CD4-positive, alpha-beta T cell treated with Interferon alpha-2 for 1 hour (primary cell): Measurements from ENCODE around the gene SERPINA6.
"Not testable (repeated sequence)": the region's sequence is repeated elsewhere in the genome, so short reads cannot be mapped to it uniquely, and the experiment has no call there.

ENCODE experiments used
- DNase-seq, 2 donors: peaks; one replicate each; pipeline ENCODE4 v3.0.0-alpha.2; 2020 to 2022

The SERPINA6 gene

GRCh38 chr14:94354190-94354589 is 31.1 kb upstream of the SERPINA6 start:
- not testable (repeated sequence) for DNase-seq

DNA sequence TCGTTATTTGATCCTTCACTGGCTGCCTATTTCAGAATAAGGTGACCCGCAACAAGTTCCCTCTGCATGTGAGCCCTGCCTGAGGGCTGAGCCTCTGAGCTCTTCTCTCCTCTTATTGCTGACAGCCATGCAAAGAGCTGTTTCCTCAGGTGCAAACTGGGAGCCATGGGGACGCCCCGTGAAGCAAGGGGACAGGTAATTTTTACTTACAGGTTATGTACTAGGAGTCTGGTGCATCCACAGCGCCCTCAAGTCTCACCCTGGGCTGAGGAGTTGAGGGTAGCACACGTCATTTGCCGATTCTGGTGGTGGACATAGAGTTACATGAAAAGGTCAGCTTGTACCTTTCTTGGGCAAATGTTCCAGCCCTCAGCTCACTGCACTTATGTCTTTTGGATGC is 26.1 kb upstream of the SERPINA6 start:
- no peak for DNase-seq

DNA sequence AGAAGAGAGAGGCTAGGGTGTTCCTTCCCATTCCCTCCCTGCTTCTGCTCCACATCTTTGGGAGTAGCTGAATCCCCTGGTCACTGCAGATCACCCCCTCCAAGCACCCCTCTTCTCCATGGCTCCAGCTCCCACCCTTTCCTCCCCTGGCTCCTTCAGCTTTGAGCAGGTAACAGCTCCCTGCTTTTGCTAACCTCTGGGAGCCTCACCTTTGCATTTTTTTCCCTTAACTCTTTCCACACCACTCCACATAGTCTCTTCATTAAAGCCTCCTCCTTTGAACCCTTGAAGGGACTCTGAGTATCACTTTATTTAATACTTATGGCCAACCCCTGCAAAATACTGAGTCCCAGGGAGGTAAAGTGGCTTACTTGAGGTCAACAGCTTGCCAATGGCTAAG is 25.7 kb upstream of the SERPINA6 start:
- no peak for DNase-seq

DNA sequence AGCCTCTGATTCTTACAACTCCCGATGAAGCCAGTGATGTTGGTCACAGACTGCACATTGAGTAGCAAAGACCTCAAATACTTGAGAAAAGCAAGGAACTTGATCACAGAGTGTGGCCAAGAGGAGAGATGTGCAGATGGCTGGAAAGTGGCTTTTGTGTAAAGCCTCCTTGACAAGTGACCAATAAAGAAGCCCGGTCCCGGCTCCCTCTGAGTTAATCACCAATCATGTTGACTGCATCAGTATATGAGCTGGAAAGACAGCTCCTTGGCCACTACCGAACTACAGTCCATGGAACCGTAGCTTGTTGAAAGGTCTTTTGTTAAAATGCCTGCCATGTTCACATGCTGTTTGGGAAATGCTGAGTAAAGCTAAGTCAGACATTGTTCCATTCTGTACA is 23.7 kb upstream of the SERPINA6 start:
- DNase-seq, result no peak

DNA sequence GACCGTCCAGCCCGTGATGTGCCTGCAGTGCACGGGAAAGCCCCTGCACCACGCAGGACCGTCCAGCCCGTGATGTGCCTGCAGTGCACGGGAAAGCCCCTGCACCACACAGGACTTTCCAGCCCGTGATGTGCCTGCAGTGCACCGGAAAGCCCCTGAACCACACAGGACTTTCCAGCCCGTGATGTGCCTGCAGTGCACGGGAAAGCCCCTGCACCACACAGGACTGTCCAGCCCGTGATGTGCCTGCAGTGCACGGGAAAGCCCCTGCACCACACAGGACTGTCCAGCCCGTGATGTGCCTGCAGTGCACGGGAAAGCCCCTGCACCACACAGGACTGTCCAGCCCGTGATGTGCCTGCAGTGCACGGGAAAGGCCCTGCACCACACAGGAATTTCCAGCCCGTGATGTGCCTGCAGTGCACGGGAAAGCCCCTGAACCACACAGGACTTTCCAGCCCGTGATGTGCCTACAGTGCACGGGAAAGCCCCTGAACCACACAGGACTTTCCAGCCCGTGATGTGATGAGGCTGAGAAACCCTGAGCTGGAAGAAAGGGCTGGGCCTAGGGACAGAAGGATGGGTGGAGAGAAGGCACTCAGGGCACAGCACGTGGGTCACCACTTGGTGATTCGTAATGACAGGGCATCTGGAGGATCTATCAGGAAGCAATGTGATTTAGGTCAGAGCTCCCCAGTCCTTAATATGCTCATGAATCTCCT is 23.1 kb upstream of the SERPINA6 start:
- DNase-seq, result peak; percentile 42 to 65

- no peak for DNase-seq
These were observed 22.4 kb upstream of the SERPINA6 start for GRCh38 chr14:94345344-94346064.

- DNase-seq, result no peak
These were observed 21.3 kb upstream of the SERPINA6 start for GRCh38 chr14:94344389-94344788.

GRCh38 chr14:94343238-94344005 is 20.3 kb upstream of the SERPINA6 start:
- DNase-seq, result no peak

DNA sequence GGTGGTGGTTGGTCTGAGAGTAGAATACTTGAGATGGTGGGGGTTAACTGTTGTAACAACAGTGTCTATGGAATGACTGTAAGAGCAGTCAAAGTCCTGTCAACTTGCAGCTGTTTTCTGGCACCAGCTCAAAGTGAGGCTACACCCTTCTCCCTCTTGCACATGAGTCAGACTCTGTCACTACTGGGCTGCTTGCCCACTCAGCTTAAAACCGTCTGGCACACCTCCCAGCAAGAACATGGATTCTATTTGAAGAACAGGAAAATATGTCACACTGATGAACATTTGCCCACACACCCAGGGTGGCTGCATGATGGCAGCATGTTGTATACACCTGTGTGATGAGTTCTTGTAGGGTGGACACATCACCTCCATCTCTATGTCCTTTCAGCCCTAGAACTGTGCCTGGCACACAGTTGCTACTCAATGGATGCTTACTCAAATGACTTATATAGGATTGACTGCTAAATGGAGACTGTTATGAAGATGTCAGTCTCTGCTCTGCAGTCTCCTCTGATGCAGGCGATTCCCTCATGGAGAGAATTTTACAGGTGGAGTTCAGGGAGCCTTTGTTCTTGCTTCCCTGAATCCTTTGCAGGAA is 19.3 kb upstream of the SERPINA6 start:
- no peak for DNase-seq

- DNase-seq, result no peak
These were observed 18.7 kb upstream of the SERPINA6 start for GRCh38 chr14:94341656-94342333.

- DNase-seq, result no peak
These were observed 17.4 kb upstream of the SERPINA6 start for GRCh38 chr14:94340533-94340932.

GRCh38 chr14:94338023-94338422 is 14.9 kb upstream of the SERPINA6 start:
- no peak for DNase-seq

DNA sequence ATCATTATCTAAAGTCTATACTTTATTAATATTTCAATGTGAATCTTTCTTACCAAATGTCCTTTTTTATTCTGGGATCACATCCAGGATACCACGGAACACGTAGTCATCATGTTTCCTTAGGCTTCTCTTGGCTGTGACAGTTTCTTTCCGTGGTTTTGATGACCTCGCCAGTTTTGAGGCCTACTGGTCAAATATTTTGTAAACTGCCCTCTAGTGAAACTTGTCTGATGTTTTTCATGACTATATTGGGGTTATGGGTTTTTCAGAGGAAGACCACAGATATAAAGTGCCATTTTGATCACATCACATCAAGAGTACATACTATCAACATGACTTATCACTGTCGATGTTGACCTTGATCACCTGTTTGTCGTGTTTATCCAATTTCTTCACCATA is 14.1 kb upstream of the SERPINA6 start:
- DNase-seq, result no peak

GRCh38 chr14:94334872-94335271 is 11.7 kb upstream of the SERPINA6 start:
- no peak for DNase-seq

DNA sequence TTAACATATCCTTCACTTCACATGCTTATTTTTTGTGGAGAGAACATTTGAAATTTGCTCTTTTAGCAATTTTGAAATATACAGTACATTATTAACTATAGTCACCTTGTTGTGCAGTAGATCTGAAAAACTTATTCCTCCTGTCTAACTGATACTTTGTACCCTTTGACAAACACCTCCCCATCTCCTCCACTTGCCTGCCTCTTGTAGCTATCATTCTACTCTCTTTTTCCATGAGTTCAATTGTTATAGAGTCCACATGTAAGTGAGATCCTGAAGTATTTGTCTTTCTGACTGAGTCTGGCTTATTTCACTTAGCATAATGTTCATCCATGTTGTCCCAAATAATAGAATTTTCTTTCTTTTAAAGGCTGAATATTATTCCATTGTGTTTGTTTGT is 9.5 kb upstream of the SERPINA6 start:
- no peak for DNase-seq

DNA sequence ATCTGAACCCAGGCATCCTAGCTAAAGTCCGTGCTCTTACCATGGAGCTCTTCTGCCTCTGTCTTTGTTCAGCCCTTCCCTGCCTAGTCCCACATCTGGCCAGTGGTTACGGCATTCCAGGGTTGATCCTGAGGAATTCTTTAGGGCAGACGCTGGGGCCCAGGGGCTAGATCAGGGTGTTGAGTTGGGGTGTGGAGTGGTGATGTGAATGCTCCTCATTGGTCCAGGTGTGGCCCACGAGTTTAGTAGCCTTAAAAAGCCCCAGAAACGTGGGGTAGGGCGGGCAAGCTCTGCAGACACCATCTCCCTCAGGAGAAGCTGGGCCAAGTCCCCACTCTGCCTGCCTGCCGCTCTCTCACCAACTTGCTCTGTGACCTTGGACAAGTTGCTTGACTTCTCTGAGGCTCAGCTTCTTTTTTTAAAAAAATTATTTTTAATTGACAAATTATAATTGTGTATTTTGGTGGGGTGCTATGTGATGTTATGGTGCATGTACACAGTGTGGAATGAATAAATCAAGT is 9.0 kb upstream of the SERPINA6 start:
- no peak for DNase-seq

DNA sequence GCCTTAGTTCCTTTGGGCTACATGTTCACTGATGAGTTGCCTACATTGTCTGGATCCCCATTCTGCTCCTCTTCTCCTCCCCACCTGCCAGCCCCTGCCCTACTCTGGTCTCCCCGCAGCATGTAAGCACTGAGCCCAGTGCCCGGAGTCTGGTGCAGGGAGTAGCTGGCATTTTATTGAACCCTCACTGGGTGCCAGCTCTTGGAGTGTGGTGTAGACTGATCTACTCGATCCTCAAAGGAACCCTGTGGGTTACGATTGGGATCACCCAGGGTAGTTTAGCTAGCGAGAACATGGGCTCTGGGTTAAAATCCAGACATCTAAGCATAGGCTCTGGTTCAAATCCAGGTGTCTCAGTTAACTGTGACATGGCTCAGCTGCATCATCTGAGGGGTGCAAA is 8.3 kb upstream of the SERPINA6 start:
- no peak for DNase-seq

DNA sequence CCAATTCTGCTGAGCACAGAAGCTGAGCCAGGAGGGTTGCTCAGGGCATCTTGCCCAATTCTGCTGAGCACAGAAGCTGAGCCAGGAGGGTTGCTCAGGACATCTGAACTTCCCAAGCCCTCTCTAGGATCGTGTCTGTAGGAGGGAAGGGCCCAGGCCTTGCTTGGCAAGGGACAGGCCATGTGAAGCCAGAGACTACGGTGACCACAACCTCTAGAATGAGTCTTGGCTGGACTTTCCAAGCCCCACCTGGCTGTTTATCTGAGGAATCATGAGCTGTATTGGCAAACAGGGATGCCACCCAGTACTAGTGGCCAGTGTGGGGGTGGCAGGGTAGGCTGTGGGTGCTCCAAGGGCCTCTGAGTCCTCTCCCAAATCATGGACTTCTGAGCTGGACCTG is 7.7 kb upstream of the SERPINA6 start:
- DNase-seq, result no peak

DNA sequence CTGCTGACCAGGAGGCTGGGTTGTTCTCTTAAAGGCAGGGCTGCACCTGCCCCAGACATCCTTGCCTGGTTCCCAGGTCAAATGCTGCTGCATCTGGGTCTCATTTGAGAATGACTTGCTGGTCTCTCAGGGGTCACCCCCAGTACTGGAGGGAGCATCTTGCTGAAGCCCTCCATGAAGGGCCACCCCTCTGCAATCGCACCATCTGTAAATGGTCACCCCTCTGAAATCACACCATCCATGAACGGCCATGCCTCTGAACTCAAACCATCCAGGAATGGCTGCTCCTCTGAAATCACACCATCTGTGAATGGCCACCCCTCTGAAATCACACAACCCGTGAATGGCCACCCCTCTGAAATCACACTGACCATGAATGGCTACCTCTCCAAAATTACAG is 7.3 kb upstream of the SERPINA6 start:
- DNase-seq, result no peak

DNA sequence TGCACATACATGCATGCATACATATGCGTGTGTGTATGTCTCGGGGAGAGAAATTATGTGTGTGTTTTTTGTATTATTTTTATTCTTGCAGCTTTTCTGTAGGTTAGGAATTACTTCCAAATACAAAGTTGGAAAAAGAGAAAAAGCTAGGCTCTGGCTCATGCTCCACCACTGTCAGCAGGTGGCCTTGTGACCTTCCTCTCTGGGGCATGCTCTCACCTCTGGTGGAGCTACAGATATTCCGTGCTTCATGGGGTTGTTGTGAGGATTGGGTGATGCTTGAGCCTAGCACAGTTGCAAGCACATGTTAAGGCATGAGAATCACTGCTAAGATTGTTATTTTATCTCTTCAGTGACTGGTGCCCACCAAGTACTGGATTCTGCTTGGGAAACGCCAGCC is 6.7 kb upstream of the SERPINA6 start:
- no peak for DNase-seq

GRCh38 chr14:94328196-94328595 is 5.1 kb upstream of the SERPINA6 start:
- no peak for DNase-seq

- no peak for DNase-seq
These were observed 1.5 kb downstream of the SERPINA6 start for GRCh38 chr14:94321421-94322271.
